ENCODE measurements around the gene PDE8A. TPM values are rescaled to one million over a fixed set of nuclear protein-coding genes. Genes with fewer than 3 reads are reported as not detected.

Gene PDE8A
- total RNA-seq, 1 donor from 2014 or later = 32.3 TPM

DNA sequence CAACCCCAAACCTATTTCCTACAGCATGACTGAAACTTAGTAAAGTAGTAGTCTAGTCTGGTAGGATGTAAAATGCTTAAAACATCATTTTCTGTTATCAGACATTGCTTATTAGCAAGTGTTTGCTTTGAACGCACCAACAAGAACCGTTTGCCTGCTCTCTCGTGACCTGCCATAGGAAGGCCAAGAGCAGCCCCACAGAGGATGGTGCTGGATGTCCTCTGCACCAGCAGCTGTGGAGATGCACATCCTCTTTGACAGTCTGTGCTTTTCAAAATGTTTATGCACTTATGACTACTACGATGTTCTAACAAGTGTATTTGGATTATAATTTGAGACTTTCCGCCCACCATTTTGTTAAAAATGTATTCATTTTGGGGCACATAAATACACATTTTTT, 59.6 kb downstream of the PDE8A start:
- TF ChIP-seq, protein P1, sequence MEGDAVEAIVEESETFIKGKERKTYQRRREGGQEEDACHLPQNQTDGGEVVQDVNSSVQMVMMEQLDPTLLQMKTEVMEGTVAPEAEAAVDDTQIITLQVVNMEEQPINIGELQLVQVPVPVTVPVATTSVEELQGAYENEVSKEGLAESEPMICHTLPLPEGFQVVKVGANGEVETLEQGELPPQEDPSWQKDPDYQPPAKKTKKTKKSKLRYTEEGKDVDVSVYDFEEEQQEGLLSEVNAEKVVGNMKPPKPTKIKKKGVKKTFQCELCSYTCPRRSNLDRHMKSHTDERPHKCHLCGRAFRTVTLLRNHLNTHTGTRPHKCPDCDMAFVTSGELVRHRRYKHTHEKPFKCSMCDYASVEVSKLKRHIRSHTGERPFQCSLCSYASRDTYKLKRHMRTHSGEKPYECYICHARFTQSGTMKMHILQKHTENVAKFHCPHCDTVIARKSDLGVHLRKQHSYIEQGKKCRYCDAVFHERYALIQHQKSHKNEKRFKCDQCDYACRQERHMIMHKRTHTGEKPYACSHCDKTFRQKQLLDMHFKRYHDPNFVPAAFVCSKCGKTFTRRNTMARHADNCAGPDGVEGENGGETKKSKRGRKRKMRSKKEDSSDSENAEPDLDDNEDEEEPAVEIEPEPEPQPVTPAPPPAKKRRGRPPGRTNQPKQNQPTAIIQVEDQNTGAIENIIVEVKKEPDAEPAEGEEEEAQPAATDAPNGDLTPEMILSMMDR (IDR thresholded peaks at IDR 0.05) = no peak
- ATAC-seq (ENCODE audit: low read depth) (no peak), DNase-seq (no peak)
- no peaks in the 10 kb centered on the region for H3K27me3 Mint-ChIP-seq
- H3K27ac Mint-ChIP-seq = no peak overlapping the region
- no peak overlapping the region for H3K4me3 Mint-ChIP-seq
- no peaks in the 10 kb centered on the region for H3K36me3 Mint-ChIP-seq (ENCODE audit: low read depth)
- no peaks in the 10 kb centered on the region for H3K9me3 Mint-ChIP-seq
- intact Hi-C loops (cut with micrococcal nuclease) = loop anchor here (10.0 kb wide), 1 partner anchor 386 kb away; the partner anchor contains the start of genes NMB and WDR73
- CTCF ChIA-PET = no interaction called here
- POLR2A ChIA-PET = no interaction called here
- peaks cover 30% of the 10 kb centered on the region for H3K4me1 Mint-ChIP-seq

DNA sequence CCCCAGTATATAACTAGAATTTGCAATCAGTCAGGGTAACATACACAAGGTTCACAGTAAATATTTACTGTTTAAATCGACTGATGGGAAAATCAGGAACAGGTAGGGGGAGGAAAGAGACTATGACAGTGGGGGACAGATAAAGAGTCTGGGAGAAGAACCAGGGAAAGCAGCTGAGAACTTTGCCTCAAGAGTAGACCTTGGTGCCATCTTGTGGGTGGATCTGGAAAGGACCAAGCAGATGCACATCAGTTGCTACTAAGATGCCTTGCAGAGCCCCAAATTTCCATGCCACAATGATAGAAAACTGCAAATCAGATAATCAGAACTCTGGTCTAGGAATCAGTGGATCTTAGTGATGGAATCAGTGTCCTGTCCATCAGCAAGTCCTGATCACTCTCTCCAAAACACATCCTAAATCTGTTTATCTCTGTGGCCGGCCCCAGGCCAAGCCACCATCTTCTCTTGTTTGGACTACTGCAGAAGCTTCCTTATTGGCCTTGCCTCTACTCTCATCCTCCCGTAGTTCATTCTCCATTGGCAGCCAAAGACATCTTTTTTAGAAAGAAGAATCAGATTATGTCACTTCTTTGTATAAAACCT, 62.7 kb downstream of the PDE8A start:
- ChIA-PET POLR2A (interaction anchor here (1.0 to 2.1 kb wide), 3 partner anchors 63 to 390 kb away, joined by 3 to 6 read pairs (median 5); partner anchors contain the start of gene WDR73), CTCF (interaction anchor here (0.5 to 3.4 kb wide), 10 partner anchors 31 to 474 kb away, joined by 3 to 41 read pairs (median 4); no protein-coding TSS in a partner anchor)
- Mint-ChIP-seq H3K27me3 (no peaks in the 10 kb centered on the region), H3K27ac (no peak overlapping the region), H3K9me3 (no peaks in the 10 kb centered on the region), H3K36me3 (ENCODE audit: low read depth) (no peaks in the 10 kb centered on the region), H3K4me1 (peaks cover 31% of the 10 kb centered on the region), H3K4me3 (no peak overlapping the region)
- ATAC-seq (ENCODE audit: low read depth) (peak; percentile 56), DNase-seq (no peak)
- TF ChIP-seq, protein P1 (IDR thresholded peaks at IDR 0.05) = no peak
- intact Hi-C loops (cut with micrococcal nuclease) = loop anchor here (1.0 to 10.0 kb wide), 6 partner anchors 63 to 456 kb away; partner anchors contain the start of genes NMB, PDE8A and WDR73

DNA sequence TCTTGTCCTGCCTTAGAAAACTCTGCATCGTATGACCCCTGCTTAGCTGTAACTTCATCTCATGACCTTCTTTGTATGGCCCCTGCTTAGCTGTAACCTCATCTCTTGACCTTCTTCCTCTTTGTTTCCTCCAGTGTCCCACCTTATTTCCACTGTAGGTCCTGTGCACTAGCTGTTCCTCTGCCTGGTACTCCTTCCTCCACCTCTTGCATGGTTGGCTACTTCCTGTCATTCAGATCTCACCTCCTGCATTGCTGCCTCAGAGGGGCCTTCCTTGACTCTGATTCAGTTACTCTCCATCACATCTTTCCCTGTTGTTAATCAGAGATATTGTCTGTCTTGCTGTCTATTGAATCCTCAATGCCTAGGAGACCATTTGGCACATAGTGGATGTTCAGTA, 63.2 kb downstream of the PDE8A start:
- CTCF ChIA-PET = interaction anchor here (0.7 to 3.4 kb wide), 5 partner anchors 42 to 117 kb away, joined by 3 to 41 read pairs (median 3); no protein-coding TSS in a partner anchor
- intact Hi-C loops (cut with micrococcal nuclease) = loop anchor here (1.0 to 10.0 kb wide), 6 partner anchors 64 to 457 kb away; partner anchors contain the start of genes NMB, PDE8A and WDR73
- no peaks in the 10 kb centered on the region for H3K36me3 Mint-ChIP-seq (ENCODE audit: low read depth)
- POLR2A ChIA-PET = interaction anchor here (1.0 to 2.1 kb wide), 3 partner anchors 64 to 391 kb away, joined by 3 to 6 read pairs (median 5); partner anchors contain the start of gene WDR73
- H3K27me3 Mint-ChIP-seq = no peaks in the 10 kb centered on the region
- no peak overlapping the region for H3K27ac Mint-ChIP-seq
- TF ChIP-seq, protein P1 (IDR thresholded peaks at IDR 0.05) = no peak
- peaks cover 31% of the 10 kb centered on the region for H3K4me1 Mint-ChIP-seq
- no peaks in the 10 kb centered on the region for H3K9me3 Mint-ChIP-seq
- DNase-seq (no peak), ATAC-seq (ENCODE audit: low read depth) (no peak)
- H3K4me3 Mint-ChIP-seq = no peak overlapping the region

DNA sequence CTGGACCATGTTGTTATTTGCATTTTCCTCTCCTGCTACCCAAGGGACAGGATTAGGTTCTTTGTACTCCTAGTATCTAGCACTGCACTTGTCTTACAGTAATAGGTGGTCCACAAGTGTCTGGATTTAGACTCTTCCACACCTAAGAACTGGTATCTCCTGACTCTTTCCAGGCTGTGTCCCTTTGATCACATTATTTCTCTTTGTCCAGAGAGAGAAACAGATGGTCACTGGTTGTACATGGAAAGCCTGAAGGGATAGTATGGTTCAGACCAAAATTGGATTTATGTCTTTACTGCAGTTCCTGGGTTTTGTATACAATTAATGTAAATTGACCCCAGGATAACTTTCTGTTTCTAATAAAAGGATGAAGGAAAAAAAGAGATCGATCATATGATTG, 64.0 kb downstream of the PDE8A start:
- Mint-ChIP-seq H3K27ac (no peak overlapping the region), H3K4me1 (peaks cover 33% of the 10 kb centered on the region), H3K36me3 (ENCODE audit: low read depth) (no peaks in the 10 kb centered on the region), H3K27me3 (no peaks in the 10 kb centered on the region), H3K9me3 (no peaks in the 10 kb centered on the region), H3K4me3 (no peak overlapping the region)
- DNase-seq (no peak), ATAC-seq (ENCODE audit: low read depth) (no peak)
- TF ChIP-seq, protein P1 (IDR thresholded peaks at IDR 0.05) = no peak
- CTCF ChIA-PET = interaction anchor here (3.4 kb wide), 1 partner anchor 89 kb away, joined by 41 read pairs; no protein-coding TSS in a partner anchor
- POLR2A ChIA-PET = interaction anchor here (0.7 to 2.1 kb wide), 2 partner anchors 65 to 141 kb away, joined by 3 to 6 read pairs; no protein-coding TSS in a partner anchor
- intact Hi-C loops (cut with micrococcal nuclease) = loop anchor here (10.0 kb wide), 1 partner anchor 391 kb away; the partner anchor contains the start of genes NMB and WDR73

All from activated B cell treated with CpG ODN at 0.5 μM for 24 hours (primary cell).